HL-60 (cell line): ENCODE data around the gene GRIP2.
"Not testable (repeated sequence)": the region's sequence is repeated elsewhere in the genome, so short reads cannot be mapped to it uniquely, and the experiment has no call there.

Experiments used
- DNase-seq, 2 experiments: peaks; one replicate each; pipeline ENCODE4 v3.0.0-alpha.2; 2010 to 2020; ENCODE audit warnings: low read depth in 1 of 2, low spot score in 1 of 2
- H3K27ac ChIP-seq: fragments of 250-450 bp; sonication (Bioruptor Pico); replicated peaks from 2 replicates; pipeline ENCODE4 v1.5.1; 2020; ENCODE audit warnings: mild to moderate bottlenecking, moderate library complexity
- H3K27me3 ChIP-seq: fragments of 250-450 bp; sonication (Bioruptor Pico); 2 replicates; pipeline ENCODE4 v1.5.1; 2021; ENCODE audit warnings: mild to moderate bottlenecking, moderate library complexity; ENCODE audit not compliant: insufficient read depth, poor library complexity, severe bottlenecking
- H3K4me3 ChIP-seq: replicated peaks from 2 replicates; pipeline ENCODE4 v1.5.1; 2011; ENCODE audit warnings: mild to moderate bottlenecking, control low read depth, low read length; ENCODE audit not compliant: insufficient read depth
- GABPA ChIP-seq: IDR thresholded peaks from 2 replicates; pipeline ENCODE4 v1.6.1; 2012; ENCODE audit warnings: low read depth
- POLR2AphosphoS5 ChIP-seq: IDR thresholded peaks from 2 replicates; pipeline ENCODE4 v1.6.1; 2012; ENCODE audit warnings: low read depth
- SPI1 ChIP-seq: IDR thresholded peaks from 2 replicates; pipeline ENCODE4 v1.6.1; 2012; ENCODE audit warnings: low read depth, mild to moderate bottlenecking, borderline replicate concordance
- TF ChIP-seq, protein P1 (sequence below): IDR thresholded peaks from 2 replicates; pipeline ENCODE4 v1.6.1; 2012; ENCODE audit warnings: low read depth; ENCODE audit not compliant: insufficient replicate concordance
- TF ChIP-seq, protein P2 (sequence below): IDR thresholded peaks from one replicate; pipeline ENCODE4 v1.5.1; 2011; ENCODE audit warnings: low read length, control low read depth, inconsistent platforms; ENCODE audit not compliant: insufficient read depth

GRIP2 gene

DNA sequence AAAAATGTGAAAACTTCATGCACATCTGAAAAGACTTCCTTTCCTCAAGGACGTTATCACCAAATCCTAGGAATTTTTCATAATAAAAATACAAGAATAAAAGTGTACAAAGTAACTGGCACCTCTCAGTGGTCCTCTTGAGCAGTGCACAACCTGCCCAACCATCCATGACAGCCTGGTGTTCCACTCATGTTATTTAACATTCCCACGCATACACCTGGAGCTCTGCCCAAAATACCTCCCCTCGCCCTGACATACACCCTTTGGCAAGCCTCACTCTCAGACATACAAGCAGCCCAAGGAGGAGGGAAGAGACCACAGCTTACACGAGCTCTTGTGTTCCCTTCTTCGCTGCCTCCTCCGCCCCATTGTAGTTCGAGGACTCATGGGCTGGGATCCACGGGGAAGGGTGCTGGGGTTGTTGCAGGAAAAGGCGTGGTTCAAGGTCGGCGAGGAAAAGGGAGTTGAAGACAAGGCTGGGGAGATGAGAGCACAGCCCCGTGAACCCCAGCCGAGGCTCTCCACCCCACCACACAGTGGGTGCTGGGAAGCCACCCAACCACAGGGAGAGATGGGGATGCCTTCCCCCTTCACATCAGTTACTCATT, 23.3 kb downstream of the GRIP2 start:
- no peak for DNase-seq
- Histone ChIP-seq H3K27me3 (peaks cover 7% of the 10 kb centered on the region), H3K27ac (no peak overlapping the region), H3K4me3 (no peak overlapping the region)
- TF ChIP-seq POLR2AphosphoS5, result no peak
- TF ChIP-seq, protein P1, sequence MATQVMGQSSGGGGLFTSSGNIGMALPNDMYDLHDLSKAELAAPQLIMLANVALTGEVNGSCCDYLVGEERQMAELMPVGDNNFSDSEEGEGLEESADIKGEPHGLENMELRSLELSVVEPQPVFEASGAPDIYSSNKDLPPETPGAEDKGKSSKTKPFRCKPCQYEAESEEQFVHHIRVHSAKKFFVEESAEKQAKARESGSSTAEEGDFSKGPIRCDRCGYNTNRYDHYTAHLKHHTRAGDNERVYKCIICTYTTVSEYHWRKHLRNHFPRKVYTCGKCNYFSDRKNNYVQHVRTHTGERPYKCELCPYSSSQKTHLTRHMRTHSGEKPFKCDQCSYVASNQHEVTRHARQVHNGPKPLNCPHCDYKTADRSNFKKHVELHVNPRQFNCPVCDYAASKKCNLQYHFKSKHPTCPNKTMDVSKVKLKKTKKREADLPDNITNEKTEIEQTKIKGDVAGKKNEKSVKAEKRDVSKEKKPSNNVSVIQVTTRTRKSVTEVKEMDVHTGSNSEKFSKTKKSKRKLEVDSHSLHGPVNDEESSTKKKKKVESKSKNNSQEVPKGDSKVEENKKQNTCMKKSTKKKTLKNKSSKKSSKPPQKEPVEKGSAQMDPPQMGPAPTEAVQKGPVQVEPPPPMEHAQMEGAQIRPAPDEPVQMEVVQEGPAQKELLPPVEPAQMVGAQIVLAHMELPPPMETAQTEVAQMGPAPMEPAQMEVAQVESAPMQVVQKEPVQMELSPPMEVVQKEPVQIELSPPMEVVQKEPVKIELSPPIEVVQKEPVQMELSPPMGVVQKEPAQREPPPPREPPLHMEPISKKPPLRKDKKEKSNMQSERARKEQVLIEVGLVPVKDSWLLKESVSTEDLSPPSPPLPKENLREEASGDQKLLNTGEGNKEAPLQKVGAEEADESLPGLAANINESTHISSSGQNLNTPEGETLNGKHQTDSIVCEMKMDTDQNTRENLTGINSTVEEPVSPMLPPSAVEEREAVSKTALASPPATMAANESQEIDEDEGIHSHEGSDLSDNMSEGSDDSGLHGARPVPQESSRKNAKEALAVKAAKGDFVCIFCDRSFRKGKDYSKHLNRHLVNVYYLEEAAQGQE, result no peak
- TF ChIP-seq, protein P2, sequence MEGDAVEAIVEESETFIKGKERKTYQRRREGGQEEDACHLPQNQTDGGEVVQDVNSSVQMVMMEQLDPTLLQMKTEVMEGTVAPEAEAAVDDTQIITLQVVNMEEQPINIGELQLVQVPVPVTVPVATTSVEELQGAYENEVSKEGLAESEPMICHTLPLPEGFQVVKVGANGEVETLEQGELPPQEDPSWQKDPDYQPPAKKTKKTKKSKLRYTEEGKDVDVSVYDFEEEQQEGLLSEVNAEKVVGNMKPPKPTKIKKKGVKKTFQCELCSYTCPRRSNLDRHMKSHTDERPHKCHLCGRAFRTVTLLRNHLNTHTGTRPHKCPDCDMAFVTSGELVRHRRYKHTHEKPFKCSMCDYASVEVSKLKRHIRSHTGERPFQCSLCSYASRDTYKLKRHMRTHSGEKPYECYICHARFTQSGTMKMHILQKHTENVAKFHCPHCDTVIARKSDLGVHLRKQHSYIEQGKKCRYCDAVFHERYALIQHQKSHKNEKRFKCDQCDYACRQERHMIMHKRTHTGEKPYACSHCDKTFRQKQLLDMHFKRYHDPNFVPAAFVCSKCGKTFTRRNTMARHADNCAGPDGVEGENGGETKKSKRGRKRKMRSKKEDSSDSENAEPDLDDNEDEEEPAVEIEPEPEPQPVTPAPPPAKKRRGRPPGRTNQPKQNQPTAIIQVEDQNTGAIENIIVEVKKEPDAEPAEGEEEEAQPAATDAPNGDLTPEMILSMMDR, result no peak
- TF ChIP-seq SPI1, result no peak
- TF ChIP-seq GABPA, result no peak

DNA sequence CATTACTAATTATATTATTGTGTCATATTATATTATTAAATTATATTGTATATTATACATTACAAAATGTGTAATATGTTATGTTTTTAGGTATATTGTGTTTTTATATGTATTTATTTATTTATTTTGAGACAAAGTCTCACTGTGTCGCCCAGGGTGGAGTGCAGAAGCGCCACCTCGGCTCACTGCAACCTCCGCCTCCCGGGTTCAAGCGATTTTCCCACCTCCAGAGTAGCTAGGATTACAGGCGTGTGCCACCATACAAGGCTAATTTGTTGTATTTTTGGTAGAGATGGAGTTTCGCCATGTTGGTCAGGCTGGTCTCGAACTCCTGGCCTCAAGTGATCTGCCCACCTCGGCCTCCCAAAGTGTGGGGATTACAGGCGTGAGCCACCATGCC, 24.6 kb downstream of the GRIP2 start:
- not testable (repeated sequence) for H3K4me3 ChIP-seq, DNase-seq, H3K27ac ChIP-seq, H3K27me3 ChIP-seq

DNA sequence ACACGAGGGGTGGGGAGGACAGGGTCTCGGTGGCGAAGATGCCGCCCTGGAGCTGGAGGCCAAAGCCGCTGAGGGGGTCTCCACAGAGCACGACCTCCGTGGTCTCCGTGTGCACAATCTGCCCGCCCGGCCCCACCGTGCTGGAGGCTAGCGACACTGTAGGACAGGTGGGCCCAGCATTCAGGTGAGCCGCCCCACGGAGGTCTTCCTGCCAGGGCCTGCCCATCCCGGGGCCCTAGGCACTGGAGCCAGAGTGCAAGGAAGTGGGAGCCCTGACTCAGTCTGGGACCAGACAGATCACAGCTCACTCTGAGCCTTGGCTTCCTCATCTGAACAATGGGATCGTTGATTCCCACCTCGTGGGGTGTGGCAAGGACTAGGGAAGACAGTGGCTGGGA, 25.8 kb downstream of the GRIP2 start:
- H3K27ac ChIP-seq, result no peak overlapping the region
- TF ChIP-seq GABPA (no peak), SPI1 (no peak), POLR2AphosphoS5 (no peak)
- TF ChIP-seq, protein P1, result no peak
- TF ChIP-seq, protein P2, result no peak
- DNase-seq, result no peak
- no peak overlapping the region for H3K4me3 ChIP-seq
- H3K27me3 ChIP-seq, result peaks cover 8% of the 10 kb centered on the region

DNA sequence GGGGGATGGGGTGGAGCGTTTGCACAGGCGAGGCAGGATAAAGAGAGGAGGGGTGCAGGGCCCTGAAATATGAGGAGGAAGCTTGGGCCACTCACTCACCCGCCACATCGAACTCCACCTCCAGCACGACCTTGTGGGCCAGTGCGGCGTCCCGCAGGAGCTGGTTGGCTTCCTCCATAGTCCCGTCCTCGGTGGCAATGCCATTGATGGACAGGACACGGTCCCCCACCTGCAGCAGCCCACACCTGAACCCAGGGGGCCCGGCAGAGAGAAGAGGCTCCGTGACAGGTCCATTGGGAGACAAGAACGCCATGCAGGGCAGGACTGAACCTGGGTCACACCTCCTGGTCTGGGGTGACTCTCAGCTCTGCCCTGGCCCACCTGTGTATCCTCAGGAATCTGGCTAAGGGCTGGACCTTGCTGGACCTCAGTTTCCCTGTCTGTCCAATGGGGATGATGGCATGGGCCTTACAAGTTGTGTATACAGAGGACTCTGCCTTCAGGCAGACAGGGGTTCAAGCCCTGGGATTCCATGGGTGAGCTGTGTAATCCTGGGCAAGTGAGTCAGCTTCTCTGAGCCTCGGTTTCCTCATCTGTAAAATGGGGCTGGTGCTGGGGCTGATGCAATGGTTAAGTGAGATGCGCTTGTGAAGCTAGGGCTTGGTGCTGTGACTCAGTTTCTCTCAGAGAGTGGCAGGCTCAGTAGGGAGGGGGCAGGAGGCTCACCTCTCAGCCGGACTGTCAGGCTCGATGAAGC, 26.4 kb downstream of the GRIP2 start:
- H3K4me3 ChIP-seq, result no peak overlapping the region
- TF ChIP-seq SPI1 (no peak), GABPA (no peak), POLR2AphosphoS5 (no peak)
- TF ChIP-seq, protein P2, result no peak
- TF ChIP-seq, protein P1, result no peak
- no peak for DNase-seq
- no peak overlapping the region for H3K27ac ChIP-seq
- peaks cover 8% of the 10 kb centered on the region for H3K27me3 ChIP-seq
